Measurements from ENCODE around the gene SF3B3. TPM values are rescaled to one million over a fixed set of nuclear protein-coding genes. Genes with fewer than 3 reads are reported as not detected.

Gene SF3B3
- total RNA-seq, 1 experiment from 2014 or later, result 403 TPM

DNA sequence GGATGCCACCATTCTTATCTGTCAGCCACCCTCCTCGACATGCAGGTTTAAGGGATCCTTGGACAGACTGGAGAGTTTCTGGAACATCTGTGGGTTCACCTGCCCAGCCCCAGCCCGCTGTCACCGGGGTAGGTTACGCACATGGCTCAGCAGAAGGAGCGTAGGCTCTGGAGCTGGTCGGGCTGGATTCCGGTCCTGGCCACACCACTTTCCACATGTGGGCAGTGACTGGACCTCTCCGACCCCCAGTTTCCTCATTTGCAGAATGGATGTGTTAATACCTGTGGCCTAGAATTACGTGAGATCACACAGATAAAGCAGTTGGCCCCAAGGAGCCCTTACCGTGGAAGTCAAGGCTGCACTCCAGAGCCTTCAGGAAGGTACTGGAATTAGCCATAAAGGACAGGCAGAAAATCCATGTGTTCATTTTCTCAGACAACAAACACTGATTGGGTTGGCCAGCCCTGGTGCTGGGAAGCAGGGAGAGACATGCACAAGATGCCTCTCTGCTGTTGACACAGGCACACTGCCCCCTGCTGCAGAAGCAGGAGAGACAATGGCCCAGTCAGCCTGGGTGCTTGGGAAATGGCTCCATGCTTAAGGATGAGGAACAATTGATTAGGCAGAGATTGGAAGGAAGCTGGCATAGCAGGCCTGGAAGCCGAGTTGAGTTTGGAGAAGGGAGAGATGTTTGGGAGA lies 58.8 kb downstream of the SF3B3 start:
- RAD21 ChIA-PET (ENCODE audit: low non-redundant PET in 1 of 2, low total read pairs in 2 of 2, uncharacterized antibody in 2 of 2, unreplicated experiment in 2 of 2), result no interaction called here
- H3K27me3 ChIP-seq (ENCODE audit: insufficient read depth, low read length), result no peaks in the 10 kb centered on the region
- TF ChIP-seq YY1 (IDR thresholded peaks at IDR 0.05; ENCODE audit: extremely low read depth, insufficient replicate concordance, low read depth, low read length) (no peak), POLR2A (IDR thresholded peaks at IDR 0.05; ENCODE audit: borderline replicate concordance, extremely low read depth, insufficient read depth, insufficient read length) (no peak), JUND (IDR thresholded peaks at IDR 0.05) (no peak), EZH2phosphoT487 (IDR thresholded peaks at IDR 0.05; ENCODE audit: borderline replicate concordance) (no peak), EZH2 (IDR thresholded peaks at IDR 0.05) (no peak), ZNF274 (IDR thresholded peaks at IDR 0.05; ENCODE audit: low read depth, low read length) (no peak), RAD21 (IDR thresholded peaks at IDR 0.05; ENCODE audit: low read depth) (peak; percentile 20; the same call in 1 of the 2 replicates)
- TF ChIP-seq, protein P1, sequence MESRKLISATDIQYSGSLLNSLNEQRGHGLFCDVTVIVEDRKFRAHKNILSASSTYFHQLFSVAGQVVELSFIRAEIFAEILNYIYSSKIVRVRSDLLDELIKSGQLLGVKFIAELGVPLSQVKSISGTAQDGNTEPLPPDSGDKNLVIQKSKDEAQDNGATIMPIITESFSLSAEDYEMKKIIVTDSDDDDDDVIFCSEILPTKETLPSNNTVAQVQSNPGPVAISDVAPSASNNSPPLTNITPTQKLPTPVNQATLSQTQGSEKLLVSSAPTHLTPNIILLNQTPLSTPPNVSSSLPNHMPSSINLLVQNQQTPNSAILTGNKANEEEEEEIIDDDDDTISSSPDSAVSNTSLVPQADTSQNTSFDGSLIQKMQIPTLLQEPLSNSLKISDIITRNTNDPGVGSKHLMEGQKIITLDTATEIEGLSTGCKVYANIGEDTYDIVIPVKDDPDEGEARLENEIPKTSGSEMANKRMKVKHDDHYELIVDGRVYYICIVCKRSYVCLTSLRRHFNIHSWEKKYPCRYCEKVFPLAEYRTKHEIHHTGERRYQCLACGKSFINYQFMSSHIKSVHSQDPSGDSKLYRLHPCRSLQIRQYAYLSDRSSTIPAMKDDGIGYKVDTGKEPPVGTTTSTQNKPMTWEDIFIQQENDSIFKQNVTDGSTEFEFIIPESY (IDR thresholded peaks at IDR 0.05; ENCODE audit: extremely low read depth, insufficient replicate concordance, low read length), result no peak
- TF ChIP-seq, protein P2, sequence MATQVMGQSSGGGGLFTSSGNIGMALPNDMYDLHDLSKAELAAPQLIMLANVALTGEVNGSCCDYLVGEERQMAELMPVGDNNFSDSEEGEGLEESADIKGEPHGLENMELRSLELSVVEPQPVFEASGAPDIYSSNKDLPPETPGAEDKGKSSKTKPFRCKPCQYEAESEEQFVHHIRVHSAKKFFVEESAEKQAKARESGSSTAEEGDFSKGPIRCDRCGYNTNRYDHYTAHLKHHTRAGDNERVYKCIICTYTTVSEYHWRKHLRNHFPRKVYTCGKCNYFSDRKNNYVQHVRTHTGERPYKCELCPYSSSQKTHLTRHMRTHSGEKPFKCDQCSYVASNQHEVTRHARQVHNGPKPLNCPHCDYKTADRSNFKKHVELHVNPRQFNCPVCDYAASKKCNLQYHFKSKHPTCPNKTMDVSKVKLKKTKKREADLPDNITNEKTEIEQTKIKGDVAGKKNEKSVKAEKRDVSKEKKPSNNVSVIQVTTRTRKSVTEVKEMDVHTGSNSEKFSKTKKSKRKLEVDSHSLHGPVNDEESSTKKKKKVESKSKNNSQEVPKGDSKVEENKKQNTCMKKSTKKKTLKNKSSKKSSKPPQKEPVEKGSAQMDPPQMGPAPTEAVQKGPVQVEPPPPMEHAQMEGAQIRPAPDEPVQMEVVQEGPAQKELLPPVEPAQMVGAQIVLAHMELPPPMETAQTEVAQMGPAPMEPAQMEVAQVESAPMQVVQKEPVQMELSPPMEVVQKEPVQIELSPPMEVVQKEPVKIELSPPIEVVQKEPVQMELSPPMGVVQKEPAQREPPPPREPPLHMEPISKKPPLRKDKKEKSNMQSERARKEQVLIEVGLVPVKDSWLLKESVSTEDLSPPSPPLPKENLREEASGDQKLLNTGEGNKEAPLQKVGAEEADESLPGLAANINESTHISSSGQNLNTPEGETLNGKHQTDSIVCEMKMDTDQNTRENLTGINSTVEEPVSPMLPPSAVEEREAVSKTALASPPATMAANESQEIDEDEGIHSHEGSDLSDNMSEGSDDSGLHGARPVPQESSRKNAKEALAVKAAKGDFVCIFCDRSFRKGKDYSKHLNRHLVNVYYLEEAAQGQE (IDR thresholded peaks at IDR 0.05; ENCODE audit: low read depth), result no peak
- TF ChIP-seq, protein P3, sequence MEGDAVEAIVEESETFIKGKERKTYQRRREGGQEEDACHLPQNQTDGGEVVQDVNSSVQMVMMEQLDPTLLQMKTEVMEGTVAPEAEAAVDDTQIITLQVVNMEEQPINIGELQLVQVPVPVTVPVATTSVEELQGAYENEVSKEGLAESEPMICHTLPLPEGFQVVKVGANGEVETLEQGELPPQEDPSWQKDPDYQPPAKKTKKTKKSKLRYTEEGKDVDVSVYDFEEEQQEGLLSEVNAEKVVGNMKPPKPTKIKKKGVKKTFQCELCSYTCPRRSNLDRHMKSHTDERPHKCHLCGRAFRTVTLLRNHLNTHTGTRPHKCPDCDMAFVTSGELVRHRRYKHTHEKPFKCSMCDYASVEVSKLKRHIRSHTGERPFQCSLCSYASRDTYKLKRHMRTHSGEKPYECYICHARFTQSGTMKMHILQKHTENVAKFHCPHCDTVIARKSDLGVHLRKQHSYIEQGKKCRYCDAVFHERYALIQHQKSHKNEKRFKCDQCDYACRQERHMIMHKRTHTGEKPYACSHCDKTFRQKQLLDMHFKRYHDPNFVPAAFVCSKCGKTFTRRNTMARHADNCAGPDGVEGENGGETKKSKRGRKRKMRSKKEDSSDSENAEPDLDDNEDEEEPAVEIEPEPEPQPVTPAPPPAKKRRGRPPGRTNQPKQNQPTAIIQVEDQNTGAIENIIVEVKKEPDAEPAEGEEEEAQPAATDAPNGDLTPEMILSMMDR (IDR thresholded peaks at IDR 0.05 in 2 of 3, conservative IDR thresholded peaks at IDR 0.05 in 1 of 3; ENCODE audit: borderline replicate concordance in 1 of 3, insufficient read depth in 1 of 3, low read depth in 2 of 3, low read length in 2 of 3), result peak in 2 of 3 experiments; percentile 24 to 34; a peak in 3 of 6 replicates
- H3K9ac ChIP-seq (ENCODE audit: low read length), result no peak overlapping the region
- no peak overlapping the region for H2AFZ ChIP-seq (ENCODE audit: low read depth, low read length, poor library complexity, severe bottlenecking)
- no TSS peak for BruUV-seq (replicated peaks)
- intact Hi-C loops (cut with micrococcal nuclease), result no loop called here
- no peak overlapping the region for H3K4me2 ChIP-seq (ENCODE audit: low read length)
- no peaks in the 10 kb centered on the region for H4K20me1 ChIP-seq (ENCODE audit: insufficient read depth)
- H3K79me2 ChIP-seq (ENCODE audit: insufficient read depth, low read length), result no peaks in the 10 kb centered on the region
- no peaks in the 10 kb centered on the region for H3K9me2 ChIP-seq (ENCODE audit: insufficient read depth)
- POLR2A ChIA-PET, result no interaction called here
- DNase-seq (ENCODE audit: low read depth, low spot score) (no peak), ATAC-seq (no peak; the same call in 1 of the 2 replicates)
- no peaks in the 10 kb centered on the region for H3K36me3 ChIP-seq (ENCODE audit: control insufficient read depth in 1 of 2, insufficient read depth in 2 of 2, low read length in 2 of 2)
- H3K27ac ChIP-seq (ENCODE audit: low read depth, low read length), result no peak overlapping the region
- H3K9me3 ChIP-seq (ENCODE audit: control insufficient read depth in 1 of 2, insufficient read depth in 1 of 2, low read depth in 1 of 2, low read length in 2 of 2), result no peaks in the 10 kb centered on the region
- peaks cover 1 to 5% of the 10 kb centered on the region in 2 experiments; a peak in 3 of 4 replicates for H3K4me1 ChIP-seq (ENCODE audit: control insufficient read depth in 1 of 2, insufficient read depth in 2 of 2, low read length in 2 of 2)
- no peak overlapping the region for H3K4me3 ChIP-seq (replicated peaks in 1 of 2; ENCODE audit: low read depth in 1 of 2, low read length in 2 of 2)
- CTCF ChIA-PET, result no interaction called here
